Karpas-422 (cell line): Measurements from ENCODE around the gene KIAA0319L. TPM values are rescaled to one million over a fixed set of nuclear protein-coding genes. Genes with fewer than 3 reads are reported as not detected.
A peak's percentile ranks its signal among the peaks of the same experiment; 100 is the strongest.

Experiments used
- DNase-seq: peaks from one replicate; pipeline ENCODE4 v3.0.0-alpha.2; 2015
- H2AFZ ChIP-seq: fragments of 200-600 bp; sonication (generic); 2 replicates; pipeline ENCODE4 v1.6.1; 2014; ENCODE audit warnings: antibody characterized with exemption, low read length, mixed read lengths
- H3K27ac ChIP-seq: fragments of 200-600 bp; sonication (generic); 2 replicates; pipeline ENCODE4 v1.5.1; 2014; ENCODE audit warnings: mild to moderate bottlenecking, low read length, moderate library complexity
- H3K27me3 ChIP-seq: fragments of 200-600 bp; sonication (generic); 2 replicates; pipeline ENCODE4 v1.6.1; 2014; ENCODE audit warnings: low read length, mixed read lengths
- H3K36me3 ChIP-seq: fragments of 200-600 bp; sonication (generic); 2 replicates; pipeline ENCODE4 v1.6.1; 2014; ENCODE audit warnings: low read length, mixed read lengths; ENCODE audit not compliant: insufficient read depth
- H3K4me1 ChIP-seq: fragments of 200-600 bp; sonication (generic); 2 replicates; pipeline ENCODE4 v1.6.1; 2014; ENCODE audit warnings: mild to moderate bottlenecking, low read length, mixed read lengths
- H3K4me2 ChIP-seq: fragments of 200-600 bp; sonication (generic); 2 replicates; pipeline ENCODE4 v1.6.1; 2014; ENCODE audit warnings: low read length, low read depth, mild to moderate bottlenecking; ENCODE audit not compliant: poor library complexity, severe bottlenecking
- H3K4me3 ChIP-seq: fragments of 200-600 bp; sonication (generic); 2 replicates; pipeline ENCODE4 v1.5.1; 2014; ENCODE audit warnings: mild to moderate bottlenecking, antibody characterized with exemption, low read length, mixed read lengths
- H3K79me2 ChIP-seq: fragments of 200-600 bp; sonication (generic); 2 replicates; pipeline ENCODE4 v1.6.1; 2014; ENCODE audit warnings: mild to moderate bottlenecking, low read length, mixed read lengths
- H3K9ac ChIP-seq: fragments of 200-600 bp; sonication (generic); 2 replicates; pipeline ENCODE4 v1.6.0; 2014; ENCODE audit warnings: low read length
- H3K9me2 ChIP-seq: fragments of 200-600 bp; sonication (generic), shearing (Covaris generic); replicated peaks from 2 replicates; pipeline ENCODE4 v1.6.0; 2014; ENCODE audit warnings: mild to moderate bottlenecking, low read length, moderate library complexity; ENCODE audit not compliant: insufficient read depth
- H3K9me3 ChIP-seq: fragments of 300-700, 200-600 bp; sonication (generic); 2 replicates; pipeline ENCODE4 v1.6.1; 2014; ENCODE audit warnings: low read length, mixed read lengths
- H4K20me1 ChIP-seq: fragments of 200-600 bp; sonication (generic); 2 replicates; pipeline ENCODE4 v1.6.1; 2014; ENCODE audit warnings: mild to moderate bottlenecking, antibody characterized with exemption, low read length, low read depth; ENCODE audit not compliant: insufficient read depth
- total RNA-seq: library from RNA; depleted of rRNA; stranded (reverse); fragments of >200 nt; shearing (Covaris generic); gene quantifications from 2 replicates; pipeline ENCODE4 v1.2.3, GENCODE V29; 2014; ENCODE audit warnings: low replicate concordance

KIAA0319L gene
- total RNA-seq, 1 experiment from 2014 or later, result 34.0 TPM

GRCh38 chr1:35553851-35554250 is 3.4 kb downstream of the KIAA0319L start:
- Histone ChIP-seq H3K9ac (no peak overlapping the region), H3K9me3 (no peaks in the 10 kb centered on the region), H3K9me2 (no peaks in the 10 kb centered on the region), H3K27ac (no peak overlapping the region), H2AFZ (no peak overlapping the region), H4K20me1 (peaks cover 4% of the 10 kb centered on the region; the same call in 1 of the 2 replicates), H3K4me3 (no peak overlapping the region), H3K27me3 (no peaks in the 10 kb centered on the region), H3K4me2 (no peak overlapping the region), H3K36me3 (peaks cover 35% of the 10 kb centered on the region), H3K4me1 (peaks cover 31% of the 10 kb centered on the region), H3K79me2 (peaks cover 86% of the 10 kb centered on the region)
- DNase-seq, result no peak

GRCh38 chr1:35546614-35547013 is 10.6 kb downstream of the KIAA0319L start:
- no peak overlapping the region for H2AFZ ChIP-seq
- DNase-seq, result no peak
- H3K79me2 ChIP-seq, result peaks cover 89% of the 10 kb centered on the region
- peaks cover 11% of the 10 kb centered on the region for H3K4me1 ChIP-seq
- H4K20me1 ChIP-seq, result no peaks in the 10 kb centered on the region
- H3K9me3 ChIP-seq, result no peaks in the 10 kb centered on the region
- no peak overlapping the region for H3K27ac ChIP-seq
- H3K9me2 ChIP-seq, result no peaks in the 10 kb centered on the region
- H3K9ac ChIP-seq, result no peak overlapping the region
- peaks cover 50% of the 10 kb centered on the region for H3K36me3 ChIP-seq
- H3K4me2 ChIP-seq, result no peak overlapping the region
- H3K27me3 ChIP-seq, result no peaks in the 10 kb centered on the region
- H3K4me3 ChIP-seq, result no peak overlapping the region

GRCh38 chr1:35544976-35545375 is 12.2 kb downstream of the KIAA0319L start:
- no peak overlapping the region for H3K4me2 ChIP-seq
- no peaks in the 10 kb centered on the region for H4K20me1 ChIP-seq
- H3K4me1 ChIP-seq, result peaks cover 19% of the 10 kb centered on the region
- no peaks in the 10 kb centered on the region for H3K9me3 ChIP-seq
- no peak overlapping the region for H3K9ac ChIP-seq
- H3K27ac ChIP-seq, result no peak overlapping the region
- H3K9me2 ChIP-seq, result no peaks in the 10 kb centered on the region
- H2AFZ ChIP-seq, result no peak overlapping the region
- no peak overlapping the region for H3K4me3 ChIP-seq
- H3K27me3 ChIP-seq, result no peaks in the 10 kb centered on the region
- peaks cover 89% of the 10 kb centered on the region for H3K79me2 ChIP-seq
- peak; percentile 85 for DNase-seq
- H3K36me3 ChIP-seq, result peaks cover 41% of the 10 kb centered on the region

- Histone ChIP-seq H3K27me3 (no peaks in the 10 kb centered on the region), H3K9ac (peak overlapping the region; percentile 55), H3K4me2 (peak overlapping the region; percentile 57), H3K36me3 (peaks cover 24% of the 10 kb centered on the region), H2AFZ (no peak overlapping the region), H3K27ac (peak overlapping the region; percentile 92), H3K4me3 (peak overlapping the region; percentile 43; the same call in 1 of the 2 replicates), H4K20me1 (no peaks in the 10 kb centered on the region), H3K4me1 (peaks cover 59% of the 10 kb centered on the region), H3K9me3 (no peaks in the 10 kb centered on the region), H3K9me2 (no peaks in the 10 kb centered on the region), H3K79me2 (peaks cover 94% of the 10 kb centered on the region)
- DNase-seq, result peak; percentile 57
Measured at GRCh38 chr1:35539824-35540261, 17.4 kb downstream of the KIAA0319L start.

GRCh38 chr1:35539073-35539823 is 18.0 kb downstream of the KIAA0319L start:
- Histone ChIP-seq H3K9ac (peak overlapping the region; percentile 55), H2AFZ (peak overlapping the region; percentile 54; the same call in 1 of the 2 replicates), H3K4me1 (peaks cover 59% of the 10 kb centered on the region), H3K27ac (peak overlapping the region; percentile 92), H3K4me2 (peak overlapping the region; percentile 57), H4K20me1 (no peaks in the 10 kb centered on the region), H3K9me2 (no peaks in the 10 kb centered on the region), H3K9me3 (no peaks in the 10 kb centered on the region), H3K36me3 (peaks cover 21% of the 10 kb centered on the region), H3K27me3 (no peaks in the 10 kb centered on the region), H3K4me3 (peak overlapping the region; percentile 43), H3K79me2 (peaks cover 91% of the 10 kb centered on the region)
- peak; percentile 68 for DNase-seq

GRCh38 chr1:35537806-35538205 is 19.4 kb downstream of the KIAA0319L start:
- Histone ChIP-seq H3K79me2 (peaks cover 91% of the 10 kb centered on the region), H3K4me2 (peak overlapping the region; percentile 46), H3K9ac (peak overlapping the region; percentile 32), H2AFZ (no peak overlapping the region), H3K9me3 (no peaks in the 10 kb centered on the region), H3K27ac (peak overlapping the region; percentile 92), H3K4me1 (peaks cover 49% of the 10 kb centered on the region), H4K20me1 (no peaks in the 10 kb centered on the region), H3K4me3 (no peak overlapping the region), H3K9me2 (no peaks in the 10 kb centered on the region), H3K27me3 (no peaks in the 10 kb centered on the region), H3K36me3 (peaks cover 35% of the 10 kb centered on the region)
- DNase-seq, result no peak

GRCh38 chr1:35536556-35537162 is 20.5 kb downstream of the KIAA0319L start:
- no peak overlapping the region for H3K9ac ChIP-seq
- peaks cover 48% of the 10 kb centered on the region for H3K4me1 ChIP-seq
- peaks cover 88% of the 10 kb centered on the region for H3K79me2 ChIP-seq
- peak overlapping the region; percentile 92 for H3K27ac ChIP-seq
- no peak for DNase-seq
- H2AFZ ChIP-seq, result no peak overlapping the region
- no peaks in the 10 kb centered on the region for H3K9me2 ChIP-seq
- H4K20me1 ChIP-seq, result no peaks in the 10 kb centered on the region
- H3K27me3 ChIP-seq, result no peaks in the 10 kb centered on the region
- peak overlapping the region; percentile 46 for H3K4me2 ChIP-seq
- H3K4me3 ChIP-seq, result no peak overlapping the region
- H3K36me3 ChIP-seq, result peaks cover 40% of the 10 kb centered on the region
- H3K9me3 ChIP-seq, result no peaks in the 10 kb centered on the region; the same call in none of the 2 replicates

- Histone ChIP-seq H3K9ac (no peak overlapping the region), H3K79me2 (peaks cover 81% of the 10 kb centered on the region), H3K27ac (no peak overlapping the region), H4K20me1 (no peaks in the 10 kb centered on the region), H3K4me1 (peaks cover 42% of the 10 kb centered on the region), H3K36me3 (peaks cover 54% of the 10 kb centered on the region), H3K4me3 (no peak overlapping the region), H3K9me3 (peaks cover 12% of the 10 kb centered on the region), H3K4me2 (no peak overlapping the region), H3K9me2 (no peaks in the 10 kb centered on the region), H2AFZ (no peak overlapping the region), H3K27me3 (no peaks in the 10 kb centered on the region)
- DNase-seq, result no peak
Measured at GRCh38 chr1:35535243-35535642, 22.0 kb downstream of the KIAA0319L start.
